ENCODE data around the gene SERPINB7.

- no peak for TF ChIP-seq CTCF (IDR thresholded peaks at IDR 0.05; ENCODE audit: borderline replicate concordance, extremely low read depth, low read length, poor library complexity, severe bottlenecking)
- no peak for TF ChIP-seq EZH2 (IDR thresholded peaks at IDR 0.05; ENCODE audit: borderline replicate concordance, low read depth, low read length, severe bottlenecking)
These were observed 45.5 kb downstream of the SERPINB7 start for GRCh38 chr18:63820694-63821093.

Data from DND-41 (cell line).